NCI-H2029 treated with DMSO at 0.1 percent for 48 hours (cell line): ENCODE measurements around the gene TAP2.
"Not testable (repeated sequence)": the region's sequence is repeated elsewhere in the genome, so short reads cannot be mapped to it uniquely, and the experiment has no call there.

Experiments used
- DNase-seq: peaks from one replicate; lab custom pipeline; 2025; lab: John Stamatoyannopoulos, UW

The TAP2 gene

GRCh38 chr6:32835167-32835893 is 3.2 kb downstream of the TAP2 start:
- DNase-seq: no peak

- DNase-seq: no peak
Observed at GRCh38 chr6:32833664-32834063, 4.9 kb downstream of the TAP2 start.

- no peak for DNase-seq
Observed at GRCh38 chr6:32832535-32832934, 6.0 kb downstream of the TAP2 start.

- DNase-seq: no peak
Observed at GRCh38 chr6:32830936-32831335, 7.6 kb downstream of the TAP2 start.

- no peak for DNase-seq
Observed at GRCh38 chr6:32830017-32830416, 8.5 kb downstream of the TAP2 start.

- DNase-seq: no peak
Observed at GRCh38 chr6:32829495-32829894, 9.0 kb downstream of the TAP2 start.

GRCh38 chr6:32827025-32827424 is 11.5 kb downstream of the TAP2 start:
- DNase-seq: no peak

- no peak for DNase-seq
Observed at GRCh38 chr6:32825966-32826365, 12.6 kb downstream of the TAP2 start.

GRCh38 chr6:32819729-32820128 is 18.8 kb downstream of the TAP2 start:
- DNase-seq: no peak

- no peak for DNase-seq
Observed at GRCh38 chr6:32818867-32819266, 19.7 kb downstream of the TAP2 start.

GRCh38 chr6:32816746-32817204 is 21.8 kb downstream of the TAP2 start, which contains the start of gene HLA-DOB:
Gene HLA-DOB, minus strand, starts transcription at chr6:32817002. Its CDS starts 51 bp downstream, at chr6:32816951.
- no peak for DNase-seq

GRCh38 chr6:32815996-32816395 is 22.5 kb downstream of the TAP2 start:
- no peak for DNase-seq

GRCh38 chr6:32815115-32815514 is 23.4 kb downstream of the TAP2 start:
- no peak for DNase-seq

GRCh38 chr6:32814145-32814544 is 24.4 kb downstream of the TAP2 start:
- no peak for DNase-seq

- no peak for DNase-seq
Observed at GRCh38 chr6:32809171-32809570, 29.4 kb downstream of the TAP2 start.

- no peak for DNase-seq
Observed at GRCh38 chr6:32807020-32807580, 31.4 kb downstream of the TAP2 start.

- not testable (repeated sequence) for DNase-seq
Observed at GRCh38 chr6:32805404-32805803, 33.1 kb downstream of the TAP2 start.

GRCh38 chr6:32803416-32803815 is 35.1 kb downstream of the TAP2 start:
- DNase-seq: no peak

- no peak for DNase-seq
Observed at GRCh38 chr6:32799740-32800139, 38.8 kb downstream of the TAP2 start.

- no peak for DNase-seq
Observed at GRCh38 chr6:32799168-32799567, 39.4 kb downstream of the TAP2 start.

GRCh38 chr6:32796848-32797776 is 41.4 kb downstream of the TAP2 start:
- DNase-seq: peak; percentile 14

- DNase-seq: no peak
Observed at GRCh38 chr6:32794510-32794909, 44.0 kb downstream of the TAP2 start.
